ENCODE data around the gene FAM200C.

Gene FAM200C

DNA sequence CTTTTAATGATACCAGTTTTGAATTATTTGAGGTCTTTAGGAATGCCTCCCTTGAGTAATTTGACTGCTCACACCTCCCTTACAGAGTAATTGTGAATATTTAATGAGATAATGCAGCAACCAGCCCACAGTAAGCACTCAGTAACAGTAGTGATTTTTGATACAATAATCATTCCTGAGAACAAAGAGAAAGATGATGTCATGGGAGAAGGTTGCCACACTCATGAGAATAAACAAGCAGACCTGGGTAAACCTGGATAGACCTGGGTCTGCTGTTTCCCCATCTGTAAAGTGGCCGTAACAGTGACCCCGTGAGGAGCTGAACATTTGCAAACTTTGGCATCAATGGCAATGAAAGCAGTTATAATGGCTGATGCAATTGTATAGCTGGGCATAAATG is 33.6 kb downstream of the FAM200C start:
- TF ChIP-seq CTCF (IDR thresholded peaks at IDR 0.05; ENCODE audit: insufficient read depth, low read length, poor library complexity, severe bottlenecking) (no peak), EZH2phosphoT487 (conservative IDR thresholded peaks at IDR 0.05; ENCODE audit: low read length) (no peak)
- no peak overlapping the region for H3K4me3 ChIP-seq (ENCODE audit: insufficient read depth, low read length, poor library complexity, severe bottlenecking)
- H2AFZ ChIP-seq (ENCODE audit: low read depth, low read length, severe bottlenecking): no peak overlapping the region
- H4K20me1 ChIP-seq (ENCODE audit: low read depth, low read length): no peaks in the 10 kb centered on the region
- no peak overlapping the region for H3K4me2 ChIP-seq (ENCODE audit: low read depth, low read length, poor library complexity, severe bottlenecking)
- H3K27me3 ChIP-seq (ENCODE audit: low read length): no peaks in the 10 kb centered on the region
- H3K27ac ChIP-seq (ENCODE audit: low read depth, low read length): no peak overlapping the region
- H3K9me3 ChIP-seq (ENCODE audit: insufficient read depth, low read length): no peaks in the 10 kb centered on the region
- no peaks in the 10 kb centered on the region for H3K9me2 ChIP-seq (replicated peaks; ENCODE audit: insufficient read depth, low read length)
- no peak overlapping the region for H3K9ac ChIP-seq (ENCODE audit: low read length)
- H3F3A ChIP-seq (ENCODE audit: insufficient read depth): no peaks in the 10 kb centered on the region
- no peaks in the 10 kb centered on the region for H3K79me2 ChIP-seq (ENCODE audit: insufficient read depth, low read length)
- no peaks in the 10 kb centered on the region for H3K36me3 ChIP-seq (ENCODE audit: low read length)

GRCh38 chr5:160363660-160364395 is 36.0 kb downstream of the FAM200C start:
- Histone ChIP-seq H2AFZ (ENCODE audit: low read depth, low read length, severe bottlenecking) (no peak overlapping the region), H3K9me2 (replicated peaks; ENCODE audit: insufficient read depth, low read length) (no peaks in the 10 kb centered on the region), H3K4me2 (ENCODE audit: low read depth, low read length, poor library complexity, severe bottlenecking) (no peak overlapping the region), H3K4me3 (ENCODE audit: insufficient read depth, low read length, poor library complexity, severe bottlenecking) (no peak overlapping the region), H3K9me3 (ENCODE audit: insufficient read depth, low read length) (no peaks in the 10 kb centered on the region), H4K20me1 (ENCODE audit: low read depth, low read length) (no peaks in the 10 kb centered on the region), H3K27ac (ENCODE audit: low read depth, low read length) (no peak overlapping the region), H3K79me2 (ENCODE audit: insufficient read depth, low read length) (no peaks in the 10 kb centered on the region), H3K27me3 (ENCODE audit: low read length) (no peaks in the 10 kb centered on the region), H3K36me3 (ENCODE audit: low read length) (no peaks in the 10 kb centered on the region), H3F3A (ENCODE audit: insufficient read depth) (no peaks in the 10 kb centered on the region), H3K9ac (ENCODE audit: low read length) (no peak overlapping the region)
- TF ChIP-seq EZH2phosphoT487 (conservative IDR thresholded peaks at IDR 0.05; ENCODE audit: low read length): no peak
- TF ChIP-seq CTCF (IDR thresholded peaks at IDR 0.05; ENCODE audit: insufficient read depth, low read length, poor library complexity, severe bottlenecking): no peak

- Histone ChIP-seq H3K79me2 (ENCODE audit: insufficient read depth, low read length) (no peaks in the 10 kb centered on the region), H3F3A (ENCODE audit: insufficient read depth) (no peaks in the 10 kb centered on the region), H4K20me1 (ENCODE audit: low read depth, low read length) (no peaks in the 10 kb centered on the region), H3K4me3 (ENCODE audit: insufficient read depth, low read length, poor library complexity, severe bottlenecking) (no peak overlapping the region), H3K9me3 (ENCODE audit: insufficient read depth, low read length) (no peaks in the 10 kb centered on the region), H3K36me3 (ENCODE audit: low read length) (no peaks in the 10 kb centered on the region), H3K9ac (ENCODE audit: low read length) (no peak overlapping the region), H3K4me2 (ENCODE audit: low read depth, low read length, poor library complexity, severe bottlenecking) (no peak overlapping the region), H3K9me2 (replicated peaks; ENCODE audit: insufficient read depth, low read length) (no peaks in the 10 kb centered on the region), H3K27me3 (ENCODE audit: low read length) (no peaks in the 10 kb centered on the region), H2AFZ (ENCODE audit: low read depth, low read length, severe bottlenecking) (no peak overlapping the region), H3K27ac (ENCODE audit: low read depth, low read length) (no peak overlapping the region)
- TF ChIP-seq EZH2phosphoT487 (conservative IDR thresholded peaks at IDR 0.05; ENCODE audit: low read length): no peak
- TF ChIP-seq CTCF (IDR thresholded peaks at IDR 0.05; ENCODE audit: insufficient read depth, low read length, poor library complexity, severe bottlenecking): no peak
Observed at GRCh38 chr5:160363211-160363610, 36.6 kb downstream of the FAM200C start.

Data from SU-DHL-6 (cell line).